Measurements from ENCODE around the gene FBXL7. TPM values are rescaled to one million over a fixed set of nuclear protein-coding genes. Genes with fewer than 3 reads are reported as not detected.

Gene FBXL7
- total RNA-seq, 1 donor: 11.2 TPM

- H3K4me3 ChIP-seq (ENCODE audit: low read depth, low read length): no peak overlapping the region
- no peak for DNase-seq (ENCODE audit: low read depth)
- TF ChIP-seq CTCF (IDR thresholded peaks at IDR 0.05; ENCODE audit: insufficient read depth, low read depth, low read length): no peak
Measured at GRCh38 chr5:15544039-15544438, 44.1 kb downstream of the FBXL7 start.

- no peak for DNase-seq (ENCODE audit: low read depth)
- H3K4me3 ChIP-seq (ENCODE audit: low read depth, low read length): no peak overlapping the region
- no peak for TF ChIP-seq CTCF (IDR thresholded peaks at IDR 0.05; ENCODE audit: insufficient read depth, low read depth, low read length)
Measured at GRCh38 chr5:15545082-15545481, 45.1 kb downstream of the FBXL7 start.

GRCh38 chr5:15547261-15547839 lies 47.4 kb downstream of the FBXL7 start:
- no peak overlapping the region for H3K4me3 ChIP-seq (ENCODE audit: low read depth, low read length)
- no peak for TF ChIP-seq CTCF (IDR thresholded peaks at IDR 0.05; ENCODE audit: insufficient read depth, low read depth, low read length)
- DNase-seq (ENCODE audit: low read depth): no peak

GRCh38 chr5:15549961-15550360 lies 50.0 kb downstream of the FBXL7 start:
- TF ChIP-seq CTCF (IDR thresholded peaks at IDR 0.05; ENCODE audit: insufficient read depth, low read depth, low read length): no peak
- no peak for DNase-seq (ENCODE audit: low read depth)
- H3K4me3 ChIP-seq (ENCODE audit: low read depth, low read length): no peak overlapping the region

GRCh38 chr5:15550502-15551112 lies 50.6 kb downstream of the FBXL7 start:
- TF ChIP-seq CTCF (IDR thresholded peaks at IDR 0.05; ENCODE audit: insufficient read depth, low read depth, low read length): no peak
- no peak overlapping the region for H3K4me3 ChIP-seq (ENCODE audit: low read depth, low read length)
- no peak for DNase-seq (ENCODE audit: low read depth)

- no peak for TF ChIP-seq CTCF (IDR thresholded peaks at IDR 0.05; ENCODE audit: insufficient read depth, low read depth, low read length)
- no peak for DNase-seq (ENCODE audit: low read depth)
- H3K4me3 ChIP-seq (ENCODE audit: low read depth, low read length): no peak overlapping the region
Measured at GRCh38 chr5:15551113-15551504, 51.1 kb downstream of the FBXL7 start.

- TF ChIP-seq CTCF (IDR thresholded peaks at IDR 0.05; ENCODE audit: insufficient read depth, low read depth, low read length): no peak
- no peak for DNase-seq (ENCODE audit: low read depth)
- H3K4me3 ChIP-seq (ENCODE audit: low read depth, low read length): no peak overlapping the region
Measured at GRCh38 chr5:15554542-15554941, 54.6 kb downstream of the FBXL7 start.

All from fibroblast of villous mesenchyme (primary cell).